GM12874 (cell line): Measurements from ENCODE around the gene TBC1D8.

Experiments
- CTCF ChIP-seq: IDR thresholded peaks from 2 replicates; pipeline ENCODE4 v1.5.1; 2011; ENCODE audit warnings: low read depth, mild to moderate bottlenecking, control low read depth, low read length, moderate library complexity; ENCODE audit not compliant: insufficient read depth

The TBC1D8 gene

GRCh38 chr2:100964222-100964621 lies 187.0 kb downstream of the TBC1D8 start:
- no peak for TF ChIP-seq CTCF

GRCh38 chr2:100963026-100963375 lies 188.2 kb downstream of the TBC1D8 start:
- no peak for TF ChIP-seq CTCF

- no peak for TF ChIP-seq CTCF
Measured at GRCh38 chr2:100962366-100963025, 188.7 kb downstream of the TBC1D8 start.

- TF ChIP-seq CTCF, result no peak
Measured at GRCh38 chr2:100960688-100961087, 190.5 kb downstream of the TBC1D8 start.

GRCh38 chr2:100959225-100959880 lies 191.8 kb downstream of the TBC1D8 start:
- TF ChIP-seq CTCF, result no peak

GRCh38 chr2:100957996-100958653 lies 193.1 kb downstream of the TBC1D8 start:
- TF ChIP-seq CTCF, result no peak
